Measurements from ENCODE around the gene PPIF. TPM values are rescaled to one million over a fixed set of nuclear protein-coding genes. Genes with fewer than 3 reads are reported as not detected.

PPIF gene
- total RNA-seq, 1 experiment from 2014 or later, result 26.9 TPM

GRCh38 chr10:79339266-79339665 lies 8.0 kb upstream of the PPIF start:
- in situ Hi-C loops (cut with HindIII; ENCODE audit: low pct_unique_long_range_greater_than_20kb, low sequenced_read_pairs), result no loop called here

GRCh38 chr10:79340646-79341244 lies 6.5 kb upstream of the PPIF start:
- in situ Hi-C loops (cut with HindIII; ENCODE audit: low pct_unique_long_range_greater_than_20kb, low sequenced_read_pairs), result no loop called here
- DNase-seq (ENCODE audit: low read depth, low spot score), result no peak

More at GRCh38 chr10:79339266-79339665, 8.0 kb upstream of the PPIF start:
- no peak for DNase-seq (ENCODE audit: low read depth, low spot score)

DNA sequence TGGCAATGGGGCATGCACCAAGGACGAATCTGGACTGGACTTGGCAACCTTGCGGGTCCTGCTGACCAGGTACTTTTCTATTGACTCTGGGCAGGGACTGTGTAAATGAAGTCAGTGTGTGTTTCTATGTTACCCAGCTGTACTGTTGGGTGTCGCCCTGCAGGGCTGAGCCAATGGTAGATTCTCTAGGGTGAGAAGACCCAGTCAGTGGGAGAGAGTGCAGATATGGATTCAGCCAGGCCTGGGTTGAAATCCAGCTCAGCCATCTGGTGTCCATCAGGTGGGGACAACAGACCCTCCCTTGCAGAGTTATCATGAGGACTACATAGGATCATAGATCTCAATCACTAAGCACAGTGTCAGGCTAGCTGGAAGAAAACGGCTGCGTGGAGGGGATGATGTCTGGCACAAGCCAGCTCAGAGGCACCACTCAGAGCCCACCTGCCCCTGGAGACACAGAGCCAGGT lies 4.9 kb upstream of the PPIF start:
- in situ Hi-C loops (cut with HindIII; ENCODE audit: low pct_unique_long_range_greater_than_20kb, low sequenced_read_pairs), result no loop called here
- no peak for DNase-seq (ENCODE audit: low read depth, low spot score)

DNA sequence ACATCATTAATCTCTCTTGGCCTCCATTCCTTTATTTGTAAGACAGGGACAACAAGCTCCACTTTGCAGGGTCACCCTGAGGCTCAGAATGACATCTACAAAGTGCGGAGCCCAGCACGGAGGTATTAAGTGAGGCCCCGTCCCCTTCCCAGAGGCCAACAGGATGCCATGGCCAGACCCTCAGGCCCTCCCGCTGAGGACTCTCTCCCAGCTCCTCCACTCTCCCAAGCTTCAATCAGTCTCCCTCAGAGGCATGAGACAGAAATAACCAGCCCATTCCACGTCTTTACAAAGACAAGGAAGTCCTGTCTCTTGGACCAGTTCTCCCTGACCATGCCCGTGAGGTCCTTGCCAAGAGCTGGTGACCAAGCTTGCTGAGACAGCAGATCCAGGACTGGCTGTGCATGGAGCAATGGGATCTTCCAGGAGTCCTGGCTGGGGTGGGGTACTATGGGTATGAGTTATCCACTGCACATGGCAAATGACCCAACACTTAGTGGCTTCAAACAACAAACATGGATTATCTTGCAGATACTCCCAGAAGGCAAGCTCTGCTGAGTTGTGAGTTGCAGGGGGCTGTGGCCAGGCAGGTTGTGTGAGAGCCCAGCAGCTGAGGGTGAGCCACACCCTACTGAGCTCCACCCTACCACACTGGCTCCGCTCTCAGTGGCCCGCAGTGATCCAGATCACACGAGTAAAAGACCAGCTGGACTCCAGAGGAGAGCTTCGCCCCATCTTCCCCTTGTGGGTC lies 4.3 kb upstream of the PPIF start:
- in situ Hi-C loops (cut with HindIII; ENCODE audit: low pct_unique_long_range_greater_than_20kb, low sequenced_read_pairs), result no loop called here
- no peak for DNase-seq (ENCODE audit: low read depth, low spot score)

- in situ Hi-C loops (cut with HindIII; ENCODE audit: low pct_unique_long_range_greater_than_20kb, low sequenced_read_pairs), result no loop called here
- DNase-seq (ENCODE audit: low read depth, low spot score), result no peak
Measured at GRCh38 chr10:79344502-79345195, 2.6 kb upstream of the PPIF start.

- in situ Hi-C loops (cut with HindIII; ENCODE audit: low pct_unique_long_range_greater_than_20kb, low sequenced_read_pairs), result no loop called here
- no peak for DNase-seq (ENCODE audit: low read depth, low spot score)
Measured at GRCh38 chr10:79345241-79346011, 1.8 kb upstream of the PPIF start.

DNA sequence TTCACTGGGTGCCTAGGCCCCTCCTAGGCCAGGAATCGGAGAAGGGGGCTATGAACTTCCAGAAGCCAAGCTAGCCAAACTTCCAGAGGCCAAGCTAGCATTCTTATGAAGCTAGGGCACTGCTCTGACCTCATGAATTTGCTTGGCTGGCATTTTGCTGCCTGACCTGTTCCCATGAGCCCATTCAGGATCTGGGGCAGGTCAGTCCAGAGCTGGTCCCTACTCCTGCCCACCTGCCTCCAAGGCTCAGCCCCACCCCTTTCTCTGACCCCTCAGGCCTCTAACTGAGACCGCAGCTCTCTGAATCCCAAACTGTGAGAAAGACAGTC lies 1.3 kb upstream of the PPIF start:
- DNase-seq (ENCODE audit: low read depth, low spot score), result no peak
- in situ Hi-C loops (cut with HindIII; ENCODE audit: low pct_unique_long_range_greater_than_20kb, low sequenced_read_pairs), result no loop called here

DNA sequence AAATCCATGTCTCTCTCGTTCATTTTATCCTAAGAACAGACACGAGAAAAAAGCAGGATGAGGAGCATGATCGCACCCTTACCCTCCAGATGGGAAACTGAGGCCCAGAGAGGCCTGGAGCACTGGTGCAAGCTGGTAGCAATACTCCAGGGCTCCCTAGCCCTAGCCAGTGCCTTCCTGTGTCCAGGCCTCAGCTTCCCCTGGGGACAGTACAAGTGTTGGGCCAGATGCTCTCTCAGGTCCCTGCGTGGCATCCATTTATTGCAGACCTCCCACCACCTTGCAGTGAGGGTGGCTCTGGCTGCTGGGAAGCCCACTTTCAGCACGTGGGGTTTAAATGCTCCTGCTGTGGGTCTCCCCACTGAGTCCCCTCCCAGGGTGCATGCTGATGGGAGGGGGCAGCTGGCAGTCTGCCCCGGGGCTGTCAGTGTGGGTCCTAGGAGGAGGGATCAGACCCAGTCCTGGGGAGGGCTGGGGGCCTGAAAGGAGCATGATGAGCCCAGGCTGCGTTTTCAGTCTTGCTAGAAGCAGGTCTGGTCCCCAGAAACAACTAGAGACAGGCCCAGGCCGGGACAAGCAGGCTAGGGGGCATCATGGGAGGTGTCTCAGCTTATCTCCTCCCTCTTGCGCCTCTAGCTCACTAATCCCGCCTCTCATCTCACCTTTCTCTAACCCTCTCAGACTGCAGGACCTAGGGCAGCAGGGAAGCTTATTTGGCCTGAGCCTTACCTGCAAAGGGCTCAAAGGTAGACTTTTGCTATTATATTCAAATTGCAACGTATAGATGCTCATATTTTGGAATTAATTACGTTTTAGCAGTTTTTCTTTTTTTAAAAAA lies 662 bp upstream of the PPIF start:
- DNase-seq (ENCODE audit: low read depth, low spot score), result no peak
- in situ Hi-C loops (cut with HindIII; ENCODE audit: low pct_unique_long_range_greater_than_20kb, low sequenced_read_pairs), result no loop called here

GRCh38 chr10:79347894-79348639 lies 798 bp downstream of the PPIF start:
- in situ Hi-C loops (cut with HindIII; ENCODE audit: low pct_unique_long_range_greater_than_20kb, low sequenced_read_pairs), result no loop called here
- peak; percentile 34 for DNase-seq (ENCODE audit: low read depth, low spot score)

GRCh38 chr10:79348640-79348988 lies 1.3 kb downstream of the PPIF start:
- DNase-seq (ENCODE audit: low read depth, low spot score), result no peak
- in situ Hi-C loops (cut with HindIII; ENCODE audit: low pct_unique_long_range_greater_than_20kb, low sequenced_read_pairs), result no loop called here

DNA sequence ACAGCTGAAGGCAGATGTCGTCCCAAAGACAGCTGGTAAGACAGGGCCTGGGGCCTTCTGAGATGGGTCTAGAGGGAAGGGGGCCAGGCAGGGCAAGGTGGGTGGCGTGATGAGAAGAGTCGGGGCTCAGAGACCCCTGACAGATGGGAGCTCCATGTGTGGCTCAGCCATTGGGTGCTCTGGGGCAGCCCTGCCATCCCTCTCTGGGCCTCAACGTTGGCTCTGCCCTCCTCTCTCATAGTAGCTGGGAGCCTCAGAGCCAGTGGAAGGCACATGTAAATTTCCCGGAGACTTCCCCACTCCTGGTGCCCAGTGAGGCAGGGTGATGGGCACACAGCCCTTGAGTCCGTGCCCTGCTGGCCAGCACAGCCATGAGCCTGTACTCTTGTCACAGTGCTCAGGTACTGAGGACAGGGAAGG lies 1.8 kb downstream of the PPIF start:
- in situ Hi-C loops (cut with HindIII; ENCODE audit: low pct_unique_long_range_greater_than_20kb, low sequenced_read_pairs), result no loop called here
- no peak for DNase-seq (ENCODE audit: low read depth, low spot score)

DNA sequence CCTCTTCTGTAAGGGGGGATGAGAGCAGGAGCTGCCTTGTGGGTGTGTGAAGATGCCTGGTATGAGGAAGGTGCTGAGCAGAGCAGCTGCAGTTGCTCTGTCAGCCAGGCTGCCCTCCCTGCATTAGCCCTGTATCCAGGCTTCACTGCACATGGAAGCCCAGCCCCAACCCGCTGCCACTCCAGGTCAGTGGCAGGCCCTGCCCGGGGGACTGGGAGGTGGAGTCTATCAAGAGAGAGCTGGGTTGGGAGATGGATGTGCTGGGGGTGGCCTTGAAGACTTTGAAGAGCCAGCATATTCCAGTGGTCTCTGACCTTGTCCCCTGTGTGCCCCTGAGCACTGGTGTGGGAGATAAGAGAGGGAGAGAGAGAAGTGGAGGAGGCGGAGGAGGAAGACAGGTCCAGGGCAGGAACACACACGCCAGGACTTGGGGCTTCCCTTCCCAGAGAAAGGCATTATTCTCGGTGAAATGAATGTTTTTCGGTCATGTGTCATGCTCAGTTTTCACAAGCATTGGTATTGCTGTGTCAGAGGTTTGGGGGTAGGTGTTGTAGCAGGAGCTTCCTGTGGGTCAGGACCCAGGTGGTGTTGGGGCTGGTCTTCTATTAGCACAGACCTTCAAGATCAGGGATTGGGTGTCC lies 2.6 kb downstream of the PPIF start:
- no peak for DNase-seq (ENCODE audit: low read depth, low spot score)
- in situ Hi-C loops (cut with HindIII; ENCODE audit: low pct_unique_long_range_greater_than_20kb, low sequenced_read_pairs), result loop anchor here (25.0 kb wide), 1 partner anchor 137 kb away; no protein-coding TSS in a partner anchor

DNA sequence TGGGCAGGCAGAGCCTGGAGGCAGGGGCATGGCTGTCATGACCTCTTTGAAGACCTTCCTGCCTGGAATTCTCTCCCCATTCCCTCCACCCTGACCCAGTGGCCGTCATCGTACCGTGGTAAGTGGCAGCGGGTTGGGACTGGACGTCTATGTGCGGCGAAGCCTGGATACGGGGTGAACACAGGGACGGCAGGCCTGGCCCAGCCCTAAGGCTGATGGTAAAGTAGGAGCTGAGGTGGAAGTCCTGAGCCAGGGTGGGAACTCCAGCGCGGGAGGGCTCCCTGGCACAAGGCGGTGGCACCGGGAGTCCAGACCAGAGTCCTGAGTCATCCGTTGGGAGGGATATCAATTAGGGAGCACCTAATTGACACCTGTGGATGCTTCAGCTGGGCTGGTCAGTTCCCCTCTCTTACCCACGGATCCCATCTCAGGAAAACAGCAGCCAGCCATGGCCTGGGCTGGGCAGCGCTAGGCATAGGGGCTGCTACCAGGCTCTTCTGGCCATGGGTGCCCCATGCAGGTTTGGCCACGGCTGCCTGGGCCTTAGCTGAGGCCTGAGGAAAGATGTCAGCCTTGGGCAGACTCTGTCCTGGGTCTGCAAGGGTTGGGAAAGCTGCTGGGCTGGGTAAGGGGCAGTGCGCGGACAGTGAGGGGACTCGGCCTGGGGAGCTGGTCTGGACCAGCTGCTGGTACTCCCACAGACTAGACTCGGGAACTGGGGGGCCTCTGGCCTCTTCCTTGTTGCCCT lies 3.3 kb downstream of the PPIF start:
- no peak for DNase-seq (ENCODE audit: low read depth, low spot score)
- in situ Hi-C loops (cut with HindIII; ENCODE audit: low pct_unique_long_range_greater_than_20kb, low sequenced_read_pairs), result loop anchor here (25.0 kb wide), 1 partner anchor 137 kb away; no protein-coding TSS in a partner anchor

DNA sequence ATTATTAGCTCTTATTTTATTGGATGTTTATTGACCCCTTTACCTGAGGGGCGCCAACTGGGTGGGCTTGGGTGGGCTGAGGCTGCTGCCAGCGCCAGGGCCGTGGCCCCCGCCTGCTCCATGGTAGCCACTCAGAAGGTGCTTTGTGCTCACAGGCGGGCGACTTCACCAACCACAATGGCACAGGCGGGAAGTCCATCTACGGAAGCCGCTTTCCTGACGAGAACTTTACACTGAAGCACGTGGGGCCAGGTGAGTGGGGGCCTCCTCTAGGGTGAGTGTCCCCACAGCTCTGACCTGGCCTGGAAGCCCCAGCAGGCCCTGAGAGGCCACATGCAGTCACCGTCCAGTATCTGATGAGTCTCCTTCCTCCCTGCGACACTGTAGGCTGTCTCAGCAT lies 4.1 kb downstream of the PPIF start:
- in situ Hi-C loops (cut with HindIII; ENCODE audit: low pct_unique_long_range_greater_than_20kb, low sequenced_read_pairs), result loop anchor here (25.0 kb wide), 1 partner anchor 136 kb away; no protein-coding TSS in a partner anchor
- no peak for DNase-seq (ENCODE audit: low read depth, low spot score)

GRCh38 chr10:79352035-79352877 lies 5.0 kb downstream of the PPIF start:
- in situ Hi-C loops (cut with HindIII; ENCODE audit: low pct_unique_long_range_greater_than_20kb, low sequenced_read_pairs), result loop anchor here (25.0 kb wide), 1 partner anchor 135 kb away; no protein-coding TSS in a partner anchor
- DNase-seq (ENCODE audit: low read depth, low spot score), result no peak

All from SK-MEL-5 (cell line).